ENCODE results near the gene MRPL51. TPM values are rescaled to one million over a fixed set of nuclear protein-coding genes. Genes with fewer than 3 reads are reported as not detected.

The MRPL51 gene
- total and polyA plus RNA-seq, 2 experiments from 2014 or later: 93.9 to 463 TPM

DNA sequence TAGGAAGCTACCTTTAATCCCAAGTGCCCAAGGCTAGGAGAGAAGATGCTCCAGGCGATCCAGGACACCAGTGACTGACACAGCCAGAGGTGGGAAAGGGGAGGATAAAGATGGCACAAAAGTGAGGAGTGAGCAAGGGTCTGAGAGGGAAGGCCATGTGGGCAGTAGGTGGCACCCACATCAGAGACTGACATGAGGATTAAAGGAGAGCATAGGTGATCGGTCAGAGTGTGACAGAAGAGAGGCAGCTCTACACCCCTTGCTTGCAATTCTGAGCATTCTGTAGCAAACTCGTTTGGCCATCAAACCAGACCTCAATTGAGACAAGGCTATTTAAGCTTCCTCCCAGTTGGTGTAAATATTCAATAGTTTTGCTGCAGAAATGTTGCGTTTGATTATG lies 49.0 kb downstream of the MRPL51 start:
- Mint-ChIP-seq H3K4me3 (no peak overlapping the region), H3K4me1 (peaks cover 24% of the 10 kb centered on the region), H3K27me3 (ENCODE audit: insufficient read depth, low read depth, poor library complexity) (peaks cover 16% of the 10 kb centered on the region), H3K9me3 (no peaks in the 10 kb centered on the region), H3K36me3 (ENCODE audit: low read depth) (no peaks in the 10 kb centered on the region), H3K27ac (no peak overlapping the region)
- H3K27ac ChIP-seq (ENCODE audit: low read depth): no peak overlapping the region
- no peaks in the 10 kb centered on the region for H3K79me2 ChIP-seq (replicated peaks; ENCODE audit: insufficient read depth)
- no peaks in the 10 kb centered on the region for H3K9me2 ChIP-seq (ENCODE audit: insufficient read depth)
- H3K4me2 ChIP-seq: no peak overlapping the region
- H3K4me3 ChIP-seq: no peak overlapping the region
- no peaks in the 10 kb centered on the region for H3K27me3 ChIP-seq (ENCODE audit: insufficient read depth)
- DNase-seq (ENCODE audit: low spot score): no peak
- no peaks in the 10 kb centered on the region for H3K4me1 ChIP-seq (ENCODE audit: insufficient read depth)
- no peaks in the 10 kb centered on the region for H3K36me3 ChIP-seq (ENCODE audit: insufficient read depth)
- no peaks in the 10 kb centered on the region for H4K20me1 ChIP-seq (replicated peaks; ENCODE audit: insufficient read depth)
- H3F3A ChIP-seq (replicated peaks; ENCODE audit: low read depth): no peaks in the 10 kb centered on the region
- TF ChIP-seq, protein P1, sequence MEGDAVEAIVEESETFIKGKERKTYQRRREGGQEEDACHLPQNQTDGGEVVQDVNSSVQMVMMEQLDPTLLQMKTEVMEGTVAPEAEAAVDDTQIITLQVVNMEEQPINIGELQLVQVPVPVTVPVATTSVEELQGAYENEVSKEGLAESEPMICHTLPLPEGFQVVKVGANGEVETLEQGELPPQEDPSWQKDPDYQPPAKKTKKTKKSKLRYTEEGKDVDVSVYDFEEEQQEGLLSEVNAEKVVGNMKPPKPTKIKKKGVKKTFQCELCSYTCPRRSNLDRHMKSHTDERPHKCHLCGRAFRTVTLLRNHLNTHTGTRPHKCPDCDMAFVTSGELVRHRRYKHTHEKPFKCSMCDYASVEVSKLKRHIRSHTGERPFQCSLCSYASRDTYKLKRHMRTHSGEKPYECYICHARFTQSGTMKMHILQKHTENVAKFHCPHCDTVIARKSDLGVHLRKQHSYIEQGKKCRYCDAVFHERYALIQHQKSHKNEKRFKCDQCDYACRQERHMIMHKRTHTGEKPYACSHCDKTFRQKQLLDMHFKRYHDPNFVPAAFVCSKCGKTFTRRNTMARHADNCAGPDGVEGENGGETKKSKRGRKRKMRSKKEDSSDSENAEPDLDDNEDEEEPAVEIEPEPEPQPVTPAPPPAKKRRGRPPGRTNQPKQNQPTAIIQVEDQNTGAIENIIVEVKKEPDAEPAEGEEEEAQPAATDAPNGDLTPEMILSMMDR (conservative IDR thresholded peaks at IDR 0.05; ENCODE audit: low read depth in 2 of 2): 0 out of 4 replicates have a peak, but pooled peaks of 1 of the 2 experiments have one; percentile 10
- TF ChIP-seq CREB1 (CRISPR knock-in tag; IDR thresholded peaks at IDR 0.05; ENCODE audit: low read depth): no peak
- no peak overlapping the region for H2AFZ ChIP-seq
- no peak; the same call in 2 of the 3 replicates for ATAC-seq

DNA sequence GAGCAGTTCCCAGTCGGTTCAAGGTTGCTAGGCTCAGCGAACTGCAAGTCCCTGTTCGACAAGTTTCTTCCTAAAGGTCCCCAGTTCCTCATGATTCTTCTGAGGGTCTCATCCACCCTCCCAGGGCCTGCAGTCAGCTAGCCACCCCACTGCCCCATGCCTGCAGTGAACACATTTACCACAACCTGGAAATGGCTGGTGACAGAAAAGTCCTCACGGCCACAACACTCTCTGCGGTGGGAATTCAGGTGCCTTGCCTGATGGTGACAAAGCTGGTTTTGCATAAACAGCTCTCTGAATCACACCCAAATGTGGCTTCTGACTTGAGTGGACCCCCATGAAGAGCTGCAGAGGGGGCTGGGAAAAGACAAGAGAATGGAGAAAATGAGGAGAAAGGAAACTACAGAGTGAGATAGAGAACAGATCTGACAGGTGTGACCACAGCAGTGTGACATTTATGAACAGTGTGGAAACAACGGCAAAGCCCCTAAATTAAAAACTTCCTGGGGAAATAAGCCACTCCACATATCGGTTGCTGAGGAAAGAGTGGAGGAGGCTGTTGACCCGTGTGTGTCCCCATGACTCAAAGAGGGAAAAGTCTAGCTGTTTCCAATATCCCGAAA lies 49.6 kb downstream of the MRPL51 start:
- H4K20me1 ChIP-seq (replicated peaks; ENCODE audit: insufficient read depth): no peaks in the 10 kb centered on the region
- no peak overlapping the region for H3K27ac ChIP-seq (ENCODE audit: low read depth)
- H3K4me2 ChIP-seq: no peak overlapping the region
- ATAC-seq: no peak
- peaks cover 16% of the 10 kb centered on the region for H3K27me3 Mint-ChIP-seq (ENCODE audit: insufficient read depth, low read depth, poor library complexity)
- no peak overlapping the region for H2AFZ ChIP-seq
- TF ChIP-seq EZH2phosphoT487 (IDR thresholded peaks at IDR 0.05; ENCODE audit: unreplicated experiment) (no peak), ZNF114 (CRISPR knock-in tag; IDR thresholded peaks at IDR 0.05) (no peak), ZNF331 (CRISPR knock-in tag; IDR thresholded peaks at IDR 0.05; ENCODE audit: low read depth) (no peak), EZH2 (IDR thresholded peaks at IDR 0.05; ENCODE audit: low read depth, unreplicated experiment) (no peak), POLR2AphosphoS5 (IDR thresholded peaks at IDR 0.05; ENCODE audit: low read depth) (no peak)
- TF ChIP-seq, protein P2, sequence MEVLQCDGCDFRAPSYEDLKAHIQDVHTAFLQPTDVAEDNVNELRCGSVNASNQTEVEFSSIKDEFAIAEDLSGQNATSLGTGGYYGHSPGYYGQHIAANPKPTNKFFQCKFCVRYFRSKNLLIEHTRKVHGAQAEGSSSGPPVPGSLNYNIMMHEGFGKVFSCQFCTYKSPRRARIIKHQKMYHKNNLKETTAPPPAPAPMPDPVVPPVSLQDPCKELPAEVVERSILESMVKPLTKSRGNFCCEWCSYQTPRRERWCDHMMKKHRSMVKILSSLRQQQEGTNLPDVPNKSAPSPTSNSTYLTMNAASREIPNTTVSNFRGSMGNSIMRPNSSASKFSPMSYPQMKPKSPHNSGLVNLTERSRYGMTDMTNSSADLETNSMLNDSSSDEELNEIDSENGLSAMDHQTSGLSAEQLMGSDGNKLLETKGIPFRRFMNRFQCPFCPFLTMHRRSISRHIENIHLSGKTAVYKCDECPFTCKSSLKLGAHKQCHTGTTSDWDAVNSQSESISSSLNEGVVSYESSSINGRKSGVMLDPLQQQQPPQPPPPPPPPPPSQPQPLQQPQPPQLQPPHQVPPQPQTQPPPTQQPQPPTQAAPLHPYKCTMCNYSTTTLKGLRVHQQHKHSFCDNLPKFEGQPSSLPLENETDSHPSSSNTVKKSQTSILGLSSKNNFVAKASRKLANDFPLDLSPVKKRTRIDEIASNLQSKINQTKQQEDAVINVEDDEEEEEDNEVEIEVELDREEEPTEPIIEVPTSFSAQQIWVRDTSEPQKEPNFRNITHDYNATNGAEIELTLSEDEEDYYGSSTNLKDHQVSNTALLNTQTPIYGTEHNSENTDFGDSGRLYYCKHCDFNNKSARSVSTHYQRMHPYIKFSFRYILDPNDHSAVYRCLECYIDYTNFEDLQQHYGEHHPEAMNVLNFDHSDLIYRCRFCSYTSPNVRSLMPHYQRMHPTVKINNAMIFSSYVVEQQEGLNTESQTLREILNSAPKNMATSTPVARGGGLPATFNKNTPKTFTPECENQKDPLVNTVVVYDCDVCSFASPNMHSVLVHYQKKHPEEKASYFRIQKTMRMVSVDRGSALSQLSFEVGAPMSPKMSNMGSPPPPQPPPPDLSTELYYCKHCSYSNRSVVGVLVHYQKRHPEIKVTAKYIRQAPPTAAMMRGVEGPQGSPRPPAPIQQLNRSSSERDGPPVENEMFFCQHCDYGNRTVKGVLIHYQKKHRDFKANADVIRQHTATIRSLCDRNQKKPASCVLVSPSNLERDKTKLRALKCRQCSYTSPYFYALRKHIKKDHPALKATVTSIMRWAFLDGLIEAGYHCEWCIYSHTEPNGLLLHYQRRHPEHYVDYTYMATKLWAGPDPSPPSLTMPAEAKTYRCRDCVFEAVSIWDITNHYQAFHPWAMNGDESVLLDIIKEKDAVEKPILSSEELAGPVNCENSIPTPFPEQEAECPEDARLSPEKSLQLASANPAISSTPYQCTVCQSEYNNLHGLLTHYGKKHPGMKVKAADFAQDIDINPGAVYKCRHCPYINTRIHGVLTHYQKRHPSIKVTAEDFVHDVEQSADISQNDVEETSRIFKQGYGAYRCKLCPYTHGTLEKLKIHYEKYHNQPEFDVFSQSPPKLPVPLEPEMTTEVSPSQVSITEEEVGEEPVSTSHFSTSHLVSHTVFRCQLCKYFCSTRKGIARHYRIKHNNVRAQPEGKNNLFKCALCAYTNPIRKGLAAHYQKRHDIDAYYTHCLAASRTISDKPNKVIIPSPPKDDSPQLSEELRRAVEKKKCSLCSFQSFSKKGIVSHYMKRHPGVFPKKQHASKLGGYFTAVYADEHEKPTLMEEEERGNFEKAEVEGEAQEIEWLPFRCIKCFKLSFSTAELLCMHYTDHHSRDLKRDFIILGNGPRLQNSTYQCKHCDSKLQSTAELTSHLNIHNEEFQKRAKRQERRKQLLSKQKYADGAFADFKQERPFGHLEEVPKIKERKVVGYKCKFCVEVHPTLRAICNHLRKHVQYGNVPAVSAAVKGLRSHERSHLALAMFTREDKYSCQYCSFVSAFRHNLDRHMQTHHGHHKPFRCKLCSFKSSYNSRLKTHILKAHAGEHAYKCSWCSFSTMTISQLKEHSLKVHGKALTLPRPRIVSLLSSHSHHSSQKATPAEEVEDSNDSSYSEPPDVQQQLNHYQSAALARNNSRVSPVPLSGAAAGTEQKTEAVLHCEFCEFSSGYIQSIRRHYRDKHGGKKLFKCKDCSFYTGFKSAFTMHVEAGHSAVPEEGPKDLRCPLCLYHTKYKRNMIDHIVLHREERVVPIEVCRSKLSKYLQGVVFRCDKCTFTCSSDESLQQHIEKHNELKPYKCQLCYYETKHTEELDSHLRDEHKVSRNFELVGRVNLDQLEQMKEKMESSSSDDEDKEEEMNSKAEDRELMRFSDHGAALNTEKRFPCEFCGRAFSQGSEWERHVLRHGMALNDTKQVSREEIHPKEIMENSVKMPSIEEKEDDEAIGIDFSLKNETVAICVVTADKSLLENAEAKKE (CRISPR knock-in tag; IDR thresholded peaks at IDR 0.05): no peak
- TF ChIP-seq, protein P3, sequence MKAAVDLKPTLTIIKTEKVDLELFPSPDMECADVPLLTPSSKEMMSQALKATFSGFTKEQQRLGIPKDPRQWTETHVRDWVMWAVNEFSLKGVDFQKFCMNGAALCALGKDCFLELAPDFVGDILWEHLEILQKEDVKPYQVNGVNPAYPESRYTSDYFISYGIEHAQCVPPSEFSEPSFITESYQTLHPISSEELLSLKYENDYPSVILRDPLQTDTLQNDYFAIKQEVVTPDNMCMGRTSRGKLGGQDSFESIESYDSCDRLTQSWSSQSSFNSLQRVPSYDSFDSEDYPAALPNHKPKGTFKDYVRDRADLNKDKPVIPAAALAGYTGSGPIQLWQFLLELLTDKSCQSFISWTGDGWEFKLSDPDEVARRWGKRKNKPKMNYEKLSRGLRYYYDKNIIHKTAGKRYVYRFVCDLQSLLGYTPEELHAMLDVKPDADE (IDR thresholded peaks at IDR 0.05): no peak
- H3K4me3 ChIP-seq: no peak overlapping the region
- H3K79me2 ChIP-seq (replicated peaks; ENCODE audit: insufficient read depth): no peaks in the 10 kb centered on the region
- H3K27ac Mint-ChIP-seq: peak overlapping the region; percentile 72; the same call in 1 of the 2 replicates
- H3K36me3 ChIP-seq (ENCODE audit: insufficient read depth): no peaks in the 10 kb centered on the region
- H3K9me3 Mint-ChIP-seq: no peaks in the 10 kb centered on the region
- H3K4me3 Mint-ChIP-seq: no peak overlapping the region
- no peaks in the 10 kb centered on the region for H3K9me2 ChIP-seq (ENCODE audit: insufficient read depth)
- no peaks in the 10 kb centered on the region for H3K36me3 Mint-ChIP-seq (ENCODE audit: low read depth)
- no peaks in the 10 kb centered on the region for H3K4me1 ChIP-seq (ENCODE audit: insufficient read depth)
- no peaks in the 10 kb centered on the region for H3F3A ChIP-seq (replicated peaks; ENCODE audit: low read depth)
- DNase-seq (ENCODE audit: low spot score): no peak
- H3K27me3 ChIP-seq (ENCODE audit: insufficient read depth): no peaks in the 10 kb centered on the region
- H3K4me1 Mint-ChIP-seq: peaks cover 24% of the 10 kb centered on the region
